Prostate gland (tissue), 2 donors: ENCODE data around the gene PRKG1. TPM values are rescaled to one million over a fixed set of nuclear protein-coding genes. Genes with fewer than 3 reads are reported as not detected.

Experiments
- DNase-seq: peaks from one replicate; pipeline ENCODE4 v3.0.0-alpha.2; 2019; ENCODE audit warnings: low spot score
- H3K27ac ChIP-seq, 2 donors: fragments of 200-600 bp; sonication (generic); 2 replicates each; pipeline ENCODE4 v1.5.1; 2017 to 2019
- H3K27me3 ChIP-seq: fragments of 200-600 bp; sonication (generic); replicated peaks from 2 replicates; pipeline ENCODE4 v1.5.1; 2019; ENCODE audit not compliant: insufficient read depth
- H3K36me3 ChIP-seq, 2 donors: fragments of 200-600 bp; sonication (generic); 1 replicate in 1 of 2; 2 replicates in 1 of 2; pipeline versions ENCODE4 v1.5.1 to v1.8.1; 2017 to 2019
- H3K4me1 ChIP-seq: fragments of 200-600 bp; sonication (generic); replicated peaks from 2 replicates; pipeline ENCODE4 v1.5.1; 2019
- H3K4me3 ChIP-seq, 2 donors: fragments of 200-600 bp; sonication (generic); 2 replicates each; pipeline ENCODE4 v1.5.1; 2017 to 2019
- H3K9me3 ChIP-seq: fragments of 200-600 bp; sonication (generic); 2 replicates; pipeline ENCODE4 v1.5.1; 2017
- CTCF ChIP-seq, 4 experiments: fragments of 200-600 bp in 2 of 4; fragments of 450-650 bp in 2 of 4; sonication (generic) in 2 of 4; IDR thresholded peaks; 1 replicate in 3 of 4; 2 replicates in 1 of 4; pipeline ENCODE4 v1.5.1; 2016 to 2019; ENCODE audit warnings: antibody characterized with exemption in 4 of 4, mild to moderate bottlenecking in 2 of 4, moderate library complexity in 2 of 4
- POLR2A ChIP-seq: fragments of 450-650 bp; IDR thresholded peaks from one replicate; pipeline ENCODE4 v1.6.1; 2016; ENCODE audit warnings: antibody characterized with exemption, mild to moderate bottlenecking
- POLR2AphosphoS5 ChIP-seq: sonication (generic); formaldehyde crosslinking; IDR thresholded peaks from one replicate; pipeline ENCODE4 v1.6.1; 2017; ENCODE audit warnings: antibody characterized with exemption
- WGBS: methylation state at CpG from one replicate; pipeline ENCODE4 v1.1.5; 2018; 5-methylcytosine and 5-hydroxymethylcytosine counted together
- intact Hi-C: fragments of 100-400 bp; cut with DNase I; formaldehyde crosslinking; loops from one replicate; pipeline ENCODE4 v1.14.2; 2022
- total RNA-seq, 2 donors: library from RNA; depleted of rRNA; stranded (reverse); fragments of >200 nt; gene quantifications; one replicate each; pipeline ENCODE4 v1.1.0, GENCODE V29; 2016

Gene PRKG1
- total RNA-seq, 2 donors from 2014 or later: 2.7 to 9.0 TPM

- DNase-seq: no peak
- Histone ChIP-seq H3K27ac (no peak overlapping the region), H3K27me3 (no peaks in the 10 kb centered on the region), H3K4me1 (no peaks in the 10 kb centered on the region), H3K36me3 (no peaks in the 10 kb centered on the region), H3K4me3 (no peak overlapping the region), H3K9me3 (no peaks in the 10 kb centered on the region)
- WGBS: 80% methylated on average over 6 of the region's 6 CpGs
- intact Hi-C loops: loop anchor here (5.0 kb wide), 1 partner anchor 1138 kb away; the partner anchor contains the start of gene PRKG1
- TF ChIP-seq POLR2A: no peak
- TF ChIP-seq CTCF (IDR thresholded peaks at IDR 0.05): no peak
- TF ChIP-seq POLR2AphosphoS5: no peak
These were observed 1135.9 kb downstream of the PRKG1 start for GRCh38 chr10:52210161-52210560.

GRCh38 chr10:52212062-52212461 lies 1137.8 kb downstream of the PRKG1 start:
- 86% methylated on average over 4 of the region's 4 CpGs for WGBS
- TF ChIP-seq POLR2A: no peak
- H3K9me3 ChIP-seq: no peaks in the 10 kb centered on the region
- DNase-seq: no peak
- intact Hi-C loops: loop anchor here (5.0 kb wide), 1 partner anchor 1140 kb away; the partner anchor contains the start of gene PRKG1
- H3K4me1 ChIP-seq: no peaks in the 10 kb centered on the region
- H3K4me3 ChIP-seq: no peak overlapping the region
- no peaks in the 10 kb centered on the region for H3K36me3 ChIP-seq
- no peaks in the 10 kb centered on the region for H3K27me3 ChIP-seq
- H3K27ac ChIP-seq: no peak overlapping the region

GRCh38 chr10:52212802-52213201 lies 1138.5 kb downstream of the PRKG1 start:
- Histone ChIP-seq H3K4me3 (no peak overlapping the region), H3K4me1 (no peaks in the 10 kb centered on the region), H3K27ac (no peak overlapping the region), H3K9me3 (no peaks in the 10 kb centered on the region), H3K36me3 (no peaks in the 10 kb centered on the region), H3K27me3 (no peaks in the 10 kb centered on the region)
- TF ChIP-seq CTCF (IDR thresholded peaks at IDR 0.05) (no peak), POLR2A (no peak), POLR2AphosphoS5 (no peak)
- intact Hi-C loops: loop anchor here (5.0 kb wide), 1 partner anchor 1141 kb away; the partner anchor contains the start of gene PRKG1
- DNase-seq: no peak
- 54% methylated on average over 4 of the region's 4 CpGs for WGBS

- no peaks in the 10 kb centered on the region for H3K9me3 ChIP-seq
- no peaks in the 10 kb centered on the region for H3K4me1 ChIP-seq
- H3K27me3 ChIP-seq: no peaks in the 10 kb centered on the region
- intact Hi-C loops: loop anchor here (5.0 kb wide), 1 partner anchor 1141 kb away; the partner anchor contains the start of gene PRKG1
- WGBS: 73% methylated on average over 3 of the region's 3 CpGs
- no peak for DNase-seq
- H3K36me3 ChIP-seq: no peaks in the 10 kb centered on the region
- no peak overlapping the region for H3K4me3 ChIP-seq
- no peak overlapping the region for H3K27ac ChIP-seq
- TF ChIP-seq CTCF (IDR thresholded peaks at IDR 0.05) (no peak), POLR2AphosphoS5 (no peak)
These were observed 1139.0 kb downstream of the PRKG1 start for GRCh38 chr10:52213321-52213752.

GRCh38 chr10:52215745-52216361 lies 1141.6 kb downstream of the PRKG1 start:
- no peak overlapping the region for H3K4me3 ChIP-seq
- no peaks in the 10 kb centered on the region for H3K36me3 ChIP-seq
- H3K27me3 ChIP-seq: no peaks in the 10 kb centered on the region
- TF ChIP-seq POLR2A (no peak), CTCF (IDR thresholded peaks at IDR 0.05) (peak in 3 of 4 experiments; percentile 64 to 78 (median 70))
- H3K27ac ChIP-seq: no peak overlapping the region
- H3K9me3 ChIP-seq: no peaks in the 10 kb centered on the region
- H3K4me1 ChIP-seq: no peaks in the 10 kb centered on the region
- DNase-seq: peak; percentile 37
- intact Hi-C loops: loop anchor here (5.0 kb wide), 2 partner anchors 1159 to 1204 kb away; no protein-coding TSS in a partner anchor
